ENCODE results near the gene ZNF316. TPM values are rescaled to one million over a fixed set of nuclear protein-coding genes. Genes with fewer than 3 reads are reported as not detected.
"Not testable (repeated sequence)": the region's sequence is repeated elsewhere in the genome, so short reads cannot be mapped to it uniquely, and the experiment has no call there.

The ZNF316 gene
- total RNA-seq, 6 experiments from 2014 or later: 9.5 to 25.1 (median 15.2) TPM

GRCh38 chr7:6634021-6634420 lies 3.1 kb upstream of the ZNF316 start:
- no peak overlapping the region for H3K27ac ChIP-seq
- WGBS (ENCODE audit: insufficient coverage, low coverage, low lambda C conversion rate, missing lambda C conversion rate): 87% methylated on average over 8 of the region's 8 CpGs
- no peaks in the 10 kb centered on the region for H3K27me3 ChIP-seq
- no peaks in the 10 kb centered on the region for H3K9me3 ChIP-seq
- peaks cover 0 to 5% (median 0%) of the 10 kb centered on the region in 4 donors for H3K4me1 ChIP-seq
- DNase-seq (no peak), ATAC-seq (no peak)
- intact Hi-C loops (cut with DNase I): no loop called here
- TF ChIP-seq CTCF (IDR thresholded peaks at IDR 0.05): no peak
- no peak for TF ChIP-seq POLR2A (IDR thresholded peaks at IDR 0.05)
- no peaks in the 10 kb centered on the region for H3K36me3 ChIP-seq
- H3K4me3 ChIP-seq: no peak overlapping the region

- H3K4me1 ChIP-seq; H3K4me3 ChIP-seq; H3K27ac ChIP-seq; H3K36me3 ChIP-seq; intact Hi-C loops (cut with DNase I); ATAC-seq; DNase-seq; H3K27me3 ChIP-seq; H3K9me3 ChIP-seq: not testable (repeated sequence)
- 70% methylated on average over 3 of the region's 5 CpGs for WGBS (ENCODE audit: insufficient coverage, low coverage, low lambda C conversion rate, missing lambda C conversion rate)
These were observed 2.1 kb upstream of the ZNF316 start for GRCh38 chr7:6634971-6635370.

- TF ChIP-seq POLR2A (IDR thresholded peaks at IDR 0.05): no peak
- TF ChIP-seq CTCF (IDR thresholded peaks at IDR 0.05): peak in 1 of 4 donors; percentile 12
- Histone ChIP-seq H3K27me3 (no peaks in the 10 kb centered on the region), H3K36me3 (peaks cover 0 to 8% (median 0%) of the 10 kb centered on the region in 4 donors), H3K27ac (peak overlapping the region in 2 of 3 donors; percentile 14 to 78), H3K4me3 (peak overlapping the region; percentile 67 to 94 (median 68)), H3K9me3 (no peaks in the 10 kb centered on the region), H3K4me1 (peaks cover 0 to 5% (median 0%) of the 10 kb centered on the region in 4 donors)
- intact Hi-C loops (cut with DNase I): no loop called here
- DNase-seq (peak in 1 of 3 donors; percentile 45), ATAC-seq (peak; percentile 18 to 41 (median 36))
- WGBS (ENCODE audit: insufficient coverage, low coverage, low lambda C conversion rate, missing lambda C conversion rate): 33% methylated on average over 4 of the region's 60 CpGs
These were observed 569 bp downstream of the ZNF316 start for GRCh38 chr7:6637544-6638229.

GRCh38 chr7:6639032-6639431 lies 1.9 kb downstream of the ZNF316 start:
- ATAC-seq (no peak), DNase-seq (no peak)
- peaks cover 0 to 21% (median 4%) of the 10 kb centered on the region in 4 donors for H3K36me3 ChIP-seq
- H3K27me3 ChIP-seq: no peaks in the 10 kb centered on the region
- peaks cover 0 to 5% (median 0%) of the 10 kb centered on the region in 4 donors for H3K4me1 ChIP-seq
- WGBS (ENCODE audit: insufficient coverage, low coverage, low lambda C conversion rate, missing lambda C conversion rate): 100% methylated on average over 2 of the region's 4 CpGs
- H3K27ac ChIP-seq: no peak overlapping the region
- H3K4me3 ChIP-seq: no peak overlapping the region
- H3K9me3 ChIP-seq: no peaks in the 10 kb centered on the region
- intact Hi-C loops (cut with DNase I): no loop called here
- TF ChIP-seq CTCF (IDR thresholded peaks at IDR 0.05) (no peak), POLR2A (IDR thresholded peaks at IDR 0.05) (no peak)

GRCh38 chr7:6639627-6640026 lies 2.5 kb downstream of the ZNF316 start:
- intact Hi-C loops (cut with DNase I): no loop called here
- no peak for ATAC-seq
- WGBS (ENCODE audit: insufficient coverage, low coverage, low lambda C conversion rate, missing lambda C conversion rate): 93% methylated on average over 9 of the region's 11 CpGs
- Histone ChIP-seq H3K36me3 (peaks cover 0 to 25% (median 7%) of the 10 kb centered on the region in 4 donors), H3K4me1 (peaks cover 0 to 5% (median 0%) of the 10 kb centered on the region in 4 donors), H3K27me3 (no peaks in the 10 kb centered on the region), H3K9me3 (no peaks in the 10 kb centered on the region), H3K27ac (no peak overlapping the region), H3K4me3 (no peak overlapping the region)
- TF ChIP-seq CTCF (IDR thresholded peaks at IDR 0.05) (no peak), POLR2A (IDR thresholded peaks at IDR 0.05) (no peak)
- no peak for DNase-seq
